Measurements from ENCODE around the gene LDLRAD3.
"Not testable (repeated sequence)": the region's sequence is repeated elsewhere in the genome, so short reads cannot be mapped to it uniquely, and the experiment has no call there.

Gene LDLRAD3

DNA sequence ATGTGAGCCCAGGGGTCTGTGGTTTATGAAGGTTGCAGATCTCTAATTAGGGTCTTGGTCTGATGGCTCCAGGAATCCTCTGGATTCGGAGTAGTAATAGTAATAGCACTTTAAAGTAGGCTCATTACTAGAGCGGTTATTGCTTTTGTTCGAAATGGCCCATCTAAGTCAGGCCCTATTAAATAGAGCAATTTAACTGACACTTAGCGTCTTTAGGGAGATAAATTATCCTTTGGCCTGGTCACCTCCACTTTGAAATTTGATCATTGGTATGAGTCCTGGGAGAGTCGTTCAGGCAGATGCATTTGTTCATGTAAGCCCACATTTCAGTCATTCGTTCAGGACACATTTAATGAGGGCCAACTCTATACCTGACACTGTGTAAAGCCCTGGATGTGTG, 54.8 kb downstream of the LDLRAD3 start:
- no peak for DNase-seq

DNA sequence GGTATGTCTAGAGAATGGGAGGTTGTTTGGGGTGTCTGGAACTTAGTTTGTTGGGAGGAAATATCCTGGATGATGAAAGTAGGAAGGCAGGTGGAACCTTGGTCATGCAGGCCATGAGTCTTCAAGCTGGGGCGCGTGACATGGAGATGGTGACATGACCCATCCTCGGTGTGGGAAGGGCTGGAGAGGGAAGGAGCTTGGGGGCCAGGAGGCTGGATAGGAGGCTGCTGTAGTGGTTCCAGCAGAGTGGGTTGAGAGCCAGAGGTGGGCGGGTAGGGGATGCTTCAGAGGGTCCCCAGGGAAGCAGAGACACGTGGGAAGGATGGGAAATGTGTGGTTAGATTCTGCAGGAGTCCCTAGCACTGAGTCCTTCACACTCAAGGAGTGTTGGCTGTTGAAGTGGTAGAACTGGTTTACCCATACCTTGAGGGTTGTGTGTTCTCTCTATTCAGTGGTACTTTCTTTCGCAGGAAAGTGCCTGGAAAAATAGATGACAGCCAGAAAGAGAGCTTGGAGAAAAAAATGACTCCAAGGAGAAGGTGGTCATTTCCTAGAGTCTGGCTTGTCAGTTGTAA, 56.8 kb downstream of the LDLRAD3 start:
- no peak for DNase-seq

DNA sequence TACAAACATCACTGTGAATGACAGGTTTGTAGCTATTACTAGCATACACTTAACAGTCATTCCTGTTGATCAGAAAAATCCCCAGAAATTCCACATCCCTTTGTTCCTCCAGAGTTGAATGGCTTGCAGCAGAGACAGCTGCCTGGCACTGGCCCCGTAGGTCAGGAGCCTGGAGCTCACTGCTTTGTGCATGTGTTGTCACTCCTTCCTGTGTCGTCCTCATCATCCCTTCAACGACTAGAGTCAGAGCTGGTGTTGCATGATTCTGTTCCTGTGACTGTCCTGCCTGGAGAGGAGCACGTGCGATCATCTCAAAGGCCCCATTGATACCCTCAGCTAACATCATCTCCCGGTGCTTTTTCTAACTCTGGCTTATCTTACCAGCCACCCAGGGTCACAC, 58.3 kb downstream of the LDLRAD3 start:
- no peak for DNase-seq

DNA sequence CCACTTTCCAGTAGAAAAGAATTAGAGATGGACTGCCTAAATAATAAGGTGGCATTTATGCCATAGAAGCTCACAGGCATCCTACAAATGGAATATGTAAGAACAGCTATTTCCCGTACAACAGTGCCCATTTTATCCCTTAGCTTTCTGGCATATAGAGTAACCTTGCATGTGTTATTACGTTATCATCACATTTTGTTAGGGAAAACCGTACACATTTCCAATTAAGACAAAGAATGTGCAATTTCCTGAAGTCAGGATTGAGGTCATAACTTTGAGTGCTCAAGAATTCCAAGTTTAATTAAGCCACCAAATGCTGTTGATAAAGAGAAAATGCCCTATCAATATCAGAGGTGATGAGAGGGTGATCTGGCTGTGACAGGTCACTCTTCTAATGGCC, 58.9 kb downstream of the LDLRAD3 start:
- DNase-seq = no peak

DNA sequence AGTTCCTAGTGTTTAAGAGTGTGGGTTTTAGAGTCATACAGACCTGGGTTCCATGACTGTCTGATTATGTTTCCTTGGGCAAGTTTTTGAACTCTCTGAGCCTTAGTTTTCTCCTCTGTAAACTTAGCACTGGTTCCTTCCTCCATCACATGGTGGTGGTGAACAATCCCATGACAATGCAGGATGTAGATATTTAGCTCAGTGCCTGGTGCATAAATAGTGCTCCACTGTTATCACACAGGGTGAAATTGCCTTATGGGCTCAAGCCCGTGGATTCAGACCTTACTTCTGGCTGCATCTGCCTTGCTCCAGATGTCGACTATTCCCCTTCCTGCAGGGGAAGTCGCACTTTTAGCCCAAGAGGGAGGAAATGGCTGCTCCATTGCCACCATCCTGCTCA, 62.7 kb downstream of the LDLRAD3 start:
- no peak for DNase-seq

DNA sequence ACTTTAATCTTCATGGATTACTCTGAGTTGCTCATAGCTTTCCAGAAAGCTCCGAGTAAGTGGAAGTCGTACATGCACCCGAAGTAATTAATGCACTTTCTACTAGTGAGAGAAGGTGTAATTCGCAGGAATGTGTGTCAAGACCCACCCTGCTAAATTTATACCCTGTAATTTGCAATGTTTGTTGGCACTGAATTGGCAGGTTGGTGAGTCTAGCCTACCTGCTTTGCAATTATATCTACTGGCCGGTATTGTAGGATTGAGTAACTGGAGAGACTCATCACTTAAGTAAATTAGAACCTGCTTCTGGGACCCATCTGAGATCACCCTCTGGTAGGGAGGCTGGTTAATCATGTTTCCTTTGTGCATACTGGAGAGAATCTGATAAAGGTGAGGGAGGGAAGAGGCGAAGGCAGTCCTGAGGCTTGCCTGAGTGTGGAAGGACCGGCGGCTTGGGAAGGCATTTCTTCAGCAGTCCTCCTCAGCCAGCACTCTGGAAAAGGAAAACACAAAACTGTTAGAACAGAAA, 63.3 kb downstream of the LDLRAD3 start:
- no peak for DNase-seq

DNA sequence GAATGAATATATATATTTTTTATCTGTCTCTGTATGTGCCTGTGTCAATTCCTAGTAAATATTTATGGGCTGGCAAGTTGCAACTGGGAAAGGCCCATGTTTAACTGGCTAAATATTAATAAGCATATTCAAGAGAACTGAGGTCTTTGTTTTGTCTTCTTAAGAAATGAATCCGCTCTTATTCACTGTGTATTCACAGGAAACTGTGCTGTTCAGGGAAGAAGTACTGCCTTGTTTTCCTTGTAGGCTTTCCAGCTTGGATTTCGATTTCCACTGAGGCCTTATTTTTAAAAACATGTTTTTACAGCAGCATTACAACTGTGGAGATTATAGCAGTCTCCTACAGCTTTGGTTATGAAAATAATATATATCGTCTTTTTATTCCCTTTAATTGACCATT, 64.7 kb downstream of the LDLRAD3 start:
- DNase-seq = no peak

DNA sequence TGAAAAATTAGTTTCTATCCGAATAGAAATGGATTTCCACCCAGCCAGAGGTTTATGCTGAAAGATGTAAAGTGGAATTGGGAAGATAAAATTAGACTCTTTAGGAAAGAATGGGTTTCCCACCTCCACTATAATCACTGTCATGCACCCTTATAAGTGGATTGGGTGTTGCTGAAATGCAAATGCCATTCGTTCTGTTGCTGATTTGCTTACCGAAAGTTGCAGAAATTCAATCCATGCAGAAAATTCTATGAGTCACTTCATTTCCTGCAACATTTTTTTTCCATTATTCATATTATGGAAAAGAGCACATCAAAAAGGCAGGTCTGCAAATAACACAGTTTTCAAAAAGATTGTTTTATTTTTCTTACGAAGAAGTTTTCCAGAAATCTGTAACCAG, 65.6 kb downstream of the LDLRAD3 start:
- peak; percentile 79 for DNase-seq

DNA sequence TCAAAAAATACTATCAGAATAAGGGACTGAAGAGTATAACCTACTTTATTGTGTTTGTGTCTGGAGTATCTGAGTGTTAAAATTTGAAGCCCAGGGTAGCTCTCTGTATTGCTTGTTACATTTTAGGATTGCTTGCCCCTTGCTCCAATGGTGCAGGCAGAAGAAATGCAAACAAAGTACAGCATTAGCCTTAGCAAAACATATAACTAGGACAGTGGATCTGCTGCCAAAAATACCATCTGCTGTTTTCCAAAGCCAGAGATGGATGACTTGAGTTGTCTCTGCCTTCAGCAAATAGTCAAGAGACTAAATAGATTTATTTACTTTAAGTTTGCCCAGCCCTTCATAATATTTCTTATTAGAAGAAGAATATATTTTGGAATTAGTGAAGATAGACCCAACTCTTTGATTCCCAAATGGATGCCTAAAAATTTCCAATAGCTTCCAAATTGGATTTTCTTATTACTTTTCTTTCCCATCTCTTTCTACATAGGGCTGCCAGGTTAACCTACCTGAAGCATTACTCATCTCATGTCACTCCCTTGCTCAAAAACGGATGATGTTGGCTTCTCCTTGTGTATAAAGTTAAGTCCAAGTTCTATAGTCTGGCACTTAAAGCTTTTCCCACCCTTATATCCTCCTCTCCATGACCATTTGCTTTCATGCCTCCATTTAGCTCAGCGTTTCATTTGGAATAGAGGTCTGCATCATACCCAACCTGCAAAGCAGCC, 66.3 kb downstream of the LDLRAD3 start:
- peak; percentile 29 for DNase-seq

DNA sequence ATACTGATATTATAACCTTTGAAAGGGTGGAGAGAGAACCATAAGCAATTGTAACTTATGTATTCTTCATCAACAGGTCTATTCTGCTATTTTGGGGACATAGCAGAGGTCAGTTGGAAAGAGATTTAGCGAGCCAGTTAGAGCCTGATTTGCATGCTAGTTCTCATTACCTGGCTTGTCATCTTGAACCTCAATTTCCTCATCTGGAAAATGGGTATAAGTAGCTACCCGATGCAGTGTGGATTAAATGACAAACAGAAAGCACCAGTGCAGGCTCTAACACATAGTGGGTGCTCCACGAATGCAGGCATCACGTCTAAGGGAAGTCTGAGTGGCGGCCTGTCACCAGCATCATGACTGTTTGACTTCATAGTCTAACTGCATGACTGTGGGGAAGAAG, 67.7 kb downstream of the LDLRAD3 start:
- DNase-seq = no peak

DNA sequence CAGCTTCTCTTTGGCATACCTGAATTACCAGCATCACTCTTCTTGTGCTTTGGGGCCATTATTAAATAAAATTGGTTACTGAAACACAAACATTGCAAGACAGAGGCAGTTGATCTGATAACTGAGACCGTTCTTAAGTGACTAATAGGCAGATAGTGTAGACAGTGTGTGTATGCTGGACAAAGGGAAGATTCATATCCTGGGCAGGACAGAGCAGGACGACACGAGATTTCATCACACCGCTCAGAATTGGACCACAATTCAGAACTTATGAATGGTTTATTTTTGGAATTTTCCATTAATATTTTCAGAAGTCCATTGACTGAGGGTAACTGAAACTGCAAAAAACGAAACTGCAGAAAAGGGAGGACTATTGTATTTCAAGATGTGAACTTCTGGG, 68.6 kb downstream of the LDLRAD3 start:
- DNase-seq = no peak

DNA sequence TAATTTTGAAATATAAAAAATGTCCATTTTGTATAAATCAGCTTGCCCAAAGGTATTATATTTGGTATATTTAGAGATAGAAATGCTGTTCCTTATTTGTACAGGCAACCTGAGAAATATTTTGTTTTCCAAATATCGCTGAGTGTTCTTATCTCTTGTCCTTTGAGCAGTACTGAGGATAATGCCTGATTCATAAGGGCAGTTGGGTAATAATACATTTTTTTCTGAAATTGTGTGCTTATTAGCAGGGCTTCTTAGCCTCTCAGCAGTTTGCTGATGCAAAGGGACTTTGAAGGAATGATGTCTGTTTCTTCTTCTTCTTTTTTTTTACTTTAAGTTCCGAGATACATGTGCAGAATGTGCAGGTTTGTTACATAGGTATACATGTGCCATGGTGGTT, 69.1 kb downstream of the LDLRAD3 start:
- no peak for DNase-seq

DNA sequence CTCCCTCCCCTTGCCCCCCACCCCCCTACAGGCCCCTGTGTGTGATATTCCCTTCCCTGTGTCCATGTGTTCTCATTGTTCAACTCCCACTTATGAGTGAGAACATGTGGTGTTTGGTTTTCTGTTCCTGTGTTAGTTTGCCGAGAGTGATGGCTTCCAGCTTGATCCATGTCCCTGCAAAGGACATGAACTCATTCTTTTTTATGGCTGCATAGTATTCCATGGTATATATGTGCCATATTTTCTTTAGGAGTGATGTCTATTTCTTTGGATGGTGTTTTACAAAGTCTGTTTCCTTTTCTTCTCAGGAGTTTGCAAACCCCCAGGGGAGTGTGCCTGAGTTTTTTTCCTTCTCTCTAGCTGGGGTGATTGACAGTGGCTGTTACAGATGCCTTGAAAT, 69.6 kb downstream of the LDLRAD3 start:
- DNase-seq = not testable (repeated sequence)

DNA sequence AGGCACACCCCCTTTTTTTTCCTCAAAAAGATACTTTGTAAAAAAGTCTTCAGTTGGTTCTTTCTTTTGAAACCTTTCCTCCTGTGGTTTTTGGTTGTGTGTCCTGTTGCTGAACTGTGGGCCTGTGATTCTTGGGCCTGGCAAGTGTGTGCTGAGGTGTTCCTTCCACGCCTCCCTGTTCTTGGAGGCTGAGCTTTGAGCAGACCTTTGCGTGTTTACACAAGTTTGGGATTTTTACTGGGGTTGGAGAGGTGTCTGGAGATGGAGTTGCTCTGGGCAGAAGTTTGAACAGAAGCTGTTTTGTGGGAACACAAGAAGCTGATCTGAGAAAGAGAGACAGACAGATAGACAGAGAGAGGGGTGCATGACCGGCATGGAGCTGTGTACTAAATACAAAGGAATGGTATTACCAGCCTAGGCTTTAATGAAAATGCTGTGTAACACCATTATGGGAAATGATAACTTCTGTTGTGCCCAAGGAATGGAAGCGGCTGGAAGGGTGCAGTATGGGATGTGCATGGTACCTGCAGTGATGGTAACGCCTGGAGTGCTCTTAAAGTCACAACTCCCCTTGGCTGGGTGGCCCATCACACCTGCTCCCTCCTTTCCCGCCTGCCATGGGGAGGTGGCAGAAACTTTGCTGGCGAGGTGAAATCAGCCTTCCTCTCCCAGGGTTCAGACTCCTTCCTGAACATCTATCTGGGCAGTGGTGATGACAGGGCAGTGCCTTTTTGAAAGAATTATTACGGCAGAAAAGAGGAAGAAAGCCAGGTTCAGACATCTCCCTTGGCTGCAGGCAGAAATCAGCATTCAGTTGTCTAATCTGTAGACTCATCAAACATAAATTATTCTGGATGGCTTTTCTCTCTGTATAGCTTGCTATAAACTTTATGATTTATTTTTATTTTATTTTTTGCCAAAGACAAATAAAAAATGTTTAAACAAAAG, 70.4 kb downstream of the LDLRAD3 start:
- no peak for DNase-seq

DNA sequence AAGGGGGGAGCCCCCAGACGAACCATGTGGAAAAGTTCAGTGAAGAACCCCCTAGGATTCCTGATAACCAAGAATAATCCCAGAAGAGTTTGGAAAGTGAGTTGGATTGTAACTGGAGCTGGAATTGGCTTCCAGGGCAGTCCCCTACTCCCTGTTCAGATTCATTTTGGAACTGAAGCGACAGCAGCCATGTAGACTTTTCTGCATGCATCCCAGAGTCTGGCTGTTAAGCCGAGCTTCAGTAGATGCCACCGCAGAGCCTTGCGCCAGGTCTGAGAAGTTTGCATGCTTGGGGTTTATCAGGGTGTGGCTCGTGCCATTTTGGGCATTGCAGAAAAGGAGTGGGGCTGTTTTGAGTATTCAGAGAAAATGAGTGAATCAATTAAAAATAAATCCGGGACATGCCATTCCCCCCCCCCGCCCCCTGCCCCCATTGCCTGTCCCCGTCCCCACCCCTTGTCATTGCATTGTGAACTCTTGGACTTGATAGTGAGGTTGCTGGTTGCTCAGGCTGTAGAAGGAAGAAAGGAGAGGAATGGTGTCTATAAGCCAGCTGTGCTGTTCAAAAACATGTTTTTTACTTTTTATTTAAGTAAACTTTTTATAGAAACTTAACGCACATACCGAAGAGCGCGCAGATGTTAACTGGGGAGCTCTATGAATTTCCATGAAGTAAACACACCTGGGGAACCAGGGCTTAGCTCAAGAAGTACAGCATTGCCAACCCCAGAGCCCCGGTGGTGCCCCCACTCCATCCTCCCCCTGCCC, 71.2 kb downstream of the LDLRAD3 start:
- DNase-seq = no peak

DNA sequence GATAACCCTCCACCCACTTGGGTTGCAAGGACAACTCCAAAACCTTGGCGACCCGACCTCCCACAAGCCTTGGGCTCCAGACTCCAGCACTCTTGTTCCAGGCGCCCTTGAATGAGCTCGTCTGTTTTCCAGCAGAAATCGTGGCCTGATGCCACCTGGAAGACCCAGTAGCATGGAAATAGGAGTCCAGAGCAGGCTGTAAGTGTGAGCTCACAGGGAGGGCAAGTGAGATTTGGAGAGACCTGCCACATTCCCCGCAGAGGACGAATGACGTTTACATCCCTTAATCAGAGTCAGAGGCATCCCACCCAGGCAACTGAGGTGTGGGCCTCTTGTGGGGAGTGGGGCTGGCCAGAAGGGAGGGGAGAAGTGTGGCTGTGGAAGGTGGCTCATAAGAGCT, 71.9 kb downstream of the LDLRAD3 start:
- no peak for DNase-seq

DNA sequence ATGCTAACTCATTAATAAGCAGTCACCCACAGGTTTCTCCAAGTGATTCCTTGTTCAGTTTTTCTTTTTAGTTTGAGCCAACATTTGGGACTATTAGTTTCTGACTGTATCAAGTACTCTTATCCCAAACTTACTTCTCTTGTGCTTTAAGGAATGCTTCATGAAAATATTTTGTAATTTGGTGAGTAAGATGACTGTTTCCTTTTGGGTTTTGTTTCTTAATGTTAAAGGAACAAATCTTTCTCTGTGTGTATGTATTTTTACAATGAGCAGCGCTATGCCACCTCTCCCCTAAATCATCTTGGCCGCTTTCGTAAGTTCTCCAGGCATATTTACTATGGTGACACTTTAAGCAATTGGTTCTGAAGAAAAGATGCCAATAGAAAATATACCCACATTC, 72.4 kb downstream of the LDLRAD3 start:
- DNase-seq = no peak

DNA sequence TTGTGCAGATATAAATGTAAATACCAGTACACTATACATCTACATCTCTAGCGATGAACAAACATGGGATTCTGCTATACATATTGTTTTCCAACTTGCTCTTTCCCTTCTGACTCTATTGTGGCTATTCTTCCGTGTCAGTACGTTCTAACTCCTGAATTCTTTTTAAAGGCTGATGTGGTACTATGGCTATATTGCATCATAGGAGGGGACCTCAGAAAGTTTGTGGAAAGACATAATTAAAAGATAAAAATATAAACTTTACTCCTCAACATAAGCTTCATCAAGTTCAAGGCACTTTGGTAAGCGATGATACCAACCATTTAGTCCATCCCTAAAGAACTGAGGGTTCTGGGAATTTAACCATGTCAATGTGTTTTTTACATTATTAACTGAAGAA, 72.8 kb downstream of the LDLRAD3 start:
- no peak for DNase-seq

DNA sequence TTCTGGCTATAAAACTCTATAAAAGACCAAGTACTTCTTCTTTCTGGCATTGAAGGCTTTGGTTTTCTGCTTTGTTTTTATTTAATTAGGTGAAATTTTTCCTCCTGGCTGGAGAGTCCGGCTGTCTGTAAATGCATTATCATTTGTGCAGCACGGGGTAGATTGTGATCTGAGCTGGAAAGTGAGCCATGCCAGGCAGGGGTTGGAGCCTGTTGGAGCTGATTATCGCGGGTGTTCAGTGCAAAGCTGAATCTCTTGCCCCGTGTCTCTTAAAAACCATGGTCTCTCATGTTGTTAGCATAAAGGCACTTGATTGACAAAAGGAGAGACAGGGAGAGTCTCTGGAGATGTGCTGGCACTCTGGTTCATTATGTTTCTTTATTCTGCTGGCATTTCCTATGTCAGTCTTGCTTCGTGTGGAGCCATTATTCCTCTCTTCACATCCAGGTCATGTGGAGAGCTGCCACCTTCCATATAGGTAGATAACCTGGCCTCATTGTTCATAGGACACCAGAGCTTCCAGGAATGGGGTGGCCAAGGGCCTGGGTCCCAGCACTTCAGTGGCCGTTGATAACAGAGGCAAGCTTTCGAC, 75.2 kb downstream of the LDLRAD3 start:
- DNase-seq = no peak

DNA sequence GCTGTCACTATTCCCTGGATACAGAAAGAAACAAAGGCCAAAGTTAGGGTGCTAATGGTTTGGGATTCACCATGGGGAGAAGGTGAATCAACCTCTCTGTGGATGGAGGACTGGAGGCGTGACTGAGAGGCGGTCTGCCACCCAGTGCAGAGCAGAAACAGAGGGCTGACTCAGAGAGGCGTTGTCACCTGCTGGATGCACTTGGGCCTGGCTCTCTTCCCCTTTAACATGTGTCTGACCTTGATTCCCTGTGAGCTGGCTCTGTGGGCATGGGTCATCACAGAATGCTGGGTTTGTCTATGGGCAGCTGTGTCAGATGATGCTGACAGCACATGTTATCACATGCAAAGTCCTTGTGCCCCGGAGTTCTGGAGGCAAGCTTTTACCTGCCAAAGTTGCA, 75.9 kb downstream of the LDLRAD3 start:
- DNase-seq = no peak

DNA sequence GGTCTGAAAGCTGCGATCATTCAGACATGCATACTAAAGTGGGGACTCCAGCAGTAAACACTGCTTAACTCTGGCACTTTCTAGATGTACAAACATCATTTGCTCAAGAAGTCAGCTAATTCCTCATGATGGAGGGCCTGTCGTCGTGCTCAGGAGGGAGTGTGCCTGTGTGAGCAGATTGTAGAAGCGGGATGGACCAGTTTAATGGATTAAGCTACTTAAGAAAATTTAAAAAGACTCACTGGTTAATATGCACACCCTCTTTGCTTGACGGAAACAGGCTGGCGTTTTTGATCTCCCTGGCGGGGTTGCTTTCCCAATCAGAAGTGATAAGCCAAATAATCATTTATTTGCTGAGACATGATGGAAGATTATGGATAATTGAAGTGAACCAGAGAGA, 79.0 kb downstream of the LDLRAD3 start:
- no peak for DNase-seq

DNA sequence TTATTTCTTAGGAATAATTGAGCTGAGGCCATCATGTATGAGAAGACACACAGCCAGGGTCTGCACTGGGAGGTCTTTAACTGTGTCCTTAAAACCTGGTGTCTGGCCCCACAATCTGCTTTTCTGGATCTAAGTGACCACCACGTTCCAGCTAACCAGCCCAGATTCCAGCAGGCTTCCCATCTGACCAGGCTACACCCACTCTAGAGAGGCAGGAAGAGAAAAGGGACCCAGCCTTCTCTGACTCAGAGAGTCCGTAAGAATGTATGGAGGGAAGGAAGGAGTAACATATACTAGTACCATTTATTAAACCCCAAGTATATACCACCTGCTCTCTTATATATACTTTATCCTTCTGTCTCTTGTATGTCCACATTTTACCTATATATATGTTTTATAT, 80.1 kb downstream of the LDLRAD3 start:
- peak; percentile 27 for DNase-seq

DNA sequence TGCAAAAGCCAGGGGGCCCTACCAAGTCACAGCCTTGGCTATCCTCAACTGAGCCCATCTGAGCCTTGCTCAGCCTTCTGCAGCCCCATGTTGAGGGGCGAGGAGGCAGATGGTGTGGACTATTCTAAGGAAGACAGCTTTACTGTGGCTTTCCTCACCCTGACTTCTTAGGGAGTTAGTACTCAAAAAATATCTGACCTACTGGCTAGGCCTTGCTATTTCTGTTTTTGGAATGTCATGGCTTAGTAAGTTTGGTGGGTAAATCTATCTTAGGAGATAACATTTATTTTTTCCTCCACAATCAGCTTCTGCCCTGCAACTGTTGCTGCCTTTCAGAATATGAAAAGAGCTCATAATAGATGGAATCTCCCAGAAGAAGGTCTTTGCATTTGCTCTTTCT, 80.9 kb downstream of the LDLRAD3 start:
- DNase-seq = no peak
